WERI-Rb-1 (cell line): ENCODE data around the gene RIC8A.
A peak's percentile ranks its signal among the peaks of the same experiment; 100 is the strongest.

Experiments used
- DNase-seq: peaks from one replicate; pipeline ENCODE4 v3.0.0-alpha.2; 2020
- H3K27ac ChIP-seq: fragments of 250-450 bp; sonication (Bioruptor Pico); 2 replicates; pipeline ENCODE4 v1.5.1; 2020; ENCODE audit warnings: mild to moderate bottlenecking, moderate library complexity
- H3K27me3 ChIP-seq: fragments of 250-450 bp; sonication (Bioruptor Pico); 2 replicates; pipeline ENCODE4 v1.5.1; 2021; ENCODE audit warnings: mild to moderate bottlenecking, low read depth, moderate library complexity; ENCODE audit not compliant: insufficient read depth, severe bottlenecking
- H3K36me3 ChIP-seq: fragments of 250-450 bp; sonication (Bioruptor Pico); 2 replicates; pipeline ENCODE4 v1.5.1; 2020; ENCODE audit warnings: mild to moderate bottlenecking, moderate library complexity
- H3K4me3 ChIP-seq: 2 replicates; pipeline ENCODE4 v1.5.1; 2011; ENCODE audit warnings: low read depth, mild to moderate bottlenecking, control low read depth, low read length
- H3K9me3 ChIP-seq: fragments of 250-450 bp; sonication (Bioruptor Pico); 2 replicates; pipeline ENCODE4 v1.5.1; 2021; ENCODE audit warnings: mild to moderate bottlenecking, moderate library complexity; ENCODE audit not compliant: severe bottlenecking
- CTCF ChIP-seq: IDR thresholded peaks from 2 replicates; pipeline ENCODE4 v1.5.1; 2011; ENCODE audit warnings: low read depth, mild to moderate bottlenecking, control low read depth, inconsistent platforms, low read length

The RIC8A gene

GRCh38 chr11:249062-249461 is 41.6 kb downstream of the RIC8A start:
- H3K27ac ChIP-seq: no peak overlapping the region
- H3K36me3 ChIP-seq: peaks cover 85% of the 10 kb centered on the region
- H3K27me3 ChIP-seq: no peaks in the 10 kb centered on the region

GRCh38 chr11:250274-250673 is 42.8 kb downstream of the RIC8A start:
- Histone ChIP-seq H3K27ac (no peak overlapping the region), H3K36me3 (peaks cover 75% of the 10 kb centered on the region), H3K27me3 (no peaks in the 10 kb centered on the region), H3K4me3 (no peak overlapping the region), H3K9me3 (no peaks in the 10 kb centered on the region)
- no peak for TF ChIP-seq CTCF
- DNase-seq: no peak

More at GRCh38 chr11:249062-249461, 41.6 kb downstream of the RIC8A start:
- no peak overlapping the region for H3K4me3 ChIP-seq
- no peaks in the 10 kb centered on the region for H3K9me3 ChIP-seq
- no peak for DNase-seq
- TF ChIP-seq CTCF: no peak

GRCh38 chr11:250740-251299 is 43.3 kb downstream of the RIC8A start:
- DNase-seq: peak; percentile 74
- TF ChIP-seq CTCF: peak; percentile 90
- H3K4me3 ChIP-seq: no peak overlapping the region
- no peak overlapping the region for H3K27ac ChIP-seq
- peaks cover 70% of the 10 kb centered on the region for H3K36me3 ChIP-seq
- H3K9me3 ChIP-seq: no peaks in the 10 kb centered on the region
- H3K27me3 ChIP-seq: no peaks in the 10 kb centered on the region

GRCh38 chr11:251550-251949 is 44.0 kb downstream of the RIC8A start:
- peak; percentile 55 for DNase-seq
- Histone ChIP-seq H3K36me3 (peaks cover 63% of the 10 kb centered on the region), H3K27me3 (no peaks in the 10 kb centered on the region), H3K27ac (no peak overlapping the region), H3K9me3 (no peaks in the 10 kb centered on the region), H3K4me3 (no peak overlapping the region)
- TF ChIP-seq CTCF: peak; percentile 26; the same call in 1 of the 2 replicates

GRCh38 chr11:252666-253065 is 45.2 kb downstream of the RIC8A start:
- DNase-seq: no peak

More at GRCh38 chr11:252666-253065, 45.2 kb downstream of the RIC8A start:
- Histone ChIP-seq H3K27ac (no peak overlapping the region), H3K9me3 (no peaks in the 10 kb centered on the region), H3K27me3 (no peaks in the 10 kb centered on the region), H3K36me3 (peaks cover 52% of the 10 kb centered on the region), H3K4me3 (no peak overlapping the region)
- TF ChIP-seq CTCF: no peak
